Inflammatory macrophage treated with lipopolysaccharide for 1 hour (primary cell): ENCODE results near the gene LRRN3.

ENCODE experiments used
- DNase-seq, 2 donors: peaks; one replicate each; pipeline ENCODE4 v3.0.0-alpha.2; 2020 to 2022

LRRN3 gene

DNA sequence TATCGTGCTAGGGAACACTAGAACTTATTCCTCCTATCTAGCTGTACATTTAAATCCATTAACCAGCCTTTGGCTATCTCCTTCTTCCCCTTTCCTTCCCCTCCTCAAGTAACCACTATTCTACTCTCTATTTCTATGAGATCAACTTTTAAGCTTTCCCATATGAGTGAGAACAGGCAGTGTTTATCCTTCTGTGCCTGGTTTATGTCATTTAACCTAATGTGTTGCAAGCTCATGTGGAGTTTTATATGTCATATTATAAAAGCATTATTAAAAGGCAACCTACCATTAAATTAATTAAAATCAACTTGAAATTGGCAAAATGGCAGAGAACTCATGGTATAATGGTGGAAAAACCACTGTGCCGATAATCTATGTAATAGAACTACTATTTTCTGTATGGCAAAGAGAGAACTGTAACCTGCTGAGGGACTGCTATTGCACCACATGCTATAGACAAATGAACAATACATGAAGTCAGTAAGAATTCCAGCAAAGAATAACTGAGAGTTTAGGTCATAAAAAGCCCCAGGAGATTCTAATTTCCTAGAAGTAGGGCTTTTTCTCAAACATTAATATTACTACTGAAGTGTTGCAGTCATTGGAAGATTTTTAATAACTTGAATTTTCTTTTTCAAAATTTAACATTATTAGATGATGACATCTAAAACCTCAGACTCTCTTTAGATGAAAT lies 81.8 kb downstream of the LRRN3 start:
- no peak for DNase-seq

GRCh38 chr7:111173528-111173927 lies 82.6 kb downstream of the LRRN3 start:
- DNase-seq: no peak

GRCh38 chr7:111173990-111174389 lies 83.1 kb downstream of the LRRN3 start:
- DNase-seq: no peak

- DNase-seq: no peak
Measured at GRCh38 chr7:111174510-111174909, 83.6 kb downstream of the LRRN3 start.
